LNCAP (cell line): Measurements from ENCODE around the gene PRKD1.

Experiments used
- CTCF ChIP-seq: fragments of 450-650 bp; IDR thresholded peaks from 2 replicates; pipeline ENCODE4 v1.5.1; 2017; ENCODE audit warnings: mild to moderate bottlenecking

Gene PRKD1

GRCh38 chr14:29822430-29822709, 105.3 kb downstream of the PRKD1 start:
- no peak for TF ChIP-seq CTCF

GRCh38 chr14:29821661-29822429, 105.8 kb downstream of the PRKD1 start:
- TF ChIP-seq CTCF, result no peak

GRCh38 chr14:29821242-29821641, 106.4 kb downstream of the PRKD1 start:
- TF ChIP-seq CTCF, result no peak

- no peak for TF ChIP-seq CTCF
These were observed 106.9 kb downstream of the PRKD1 start for GRCh38 chr14:29820785-29821184.

GRCh38 chr14:29817767-29818405, 109.8 kb downstream of the PRKD1 start:
- no peak for TF ChIP-seq CTCF

GRCh38 chr14:29815016-29815674, 112.5 kb downstream of the PRKD1 start:
- no peak for TF ChIP-seq CTCF

GRCh38 chr14:29814156-29815015, 113.3 kb downstream of the PRKD1 start:
- no peak for TF ChIP-seq CTCF
